CD14-positive monocyte (primary cell): ENCODE data around the gene PHC3. TPM values are rescaled to one million over a fixed set of nuclear protein-coding genes. Genes with fewer than 3 reads are reported as not detected.

Experiments
- DNase-seq, 3 donors: peaks; one replicate each; pipeline ENCODE4 v3.0.0-alpha.2; 2011 to 2022
- H2AFZ ChIP-seq: 2 replicates; pipeline ENCODE4 v1.6.0; 2012; ENCODE audit warnings: mild to moderate bottlenecking, low read depth, low read length, inconsistent platforms; ENCODE audit not compliant: insufficient read depth, poor library complexity, severe bottlenecking
- H3K27ac ChIP-seq, 2 donors: 1 replicate in 1 of 2; 2 replicates in 1 of 2; pipeline ENCODE4 v1.5.1; 2012 to 2013; ENCODE audit warnings: low read length in 2 of 2, control low read depth in 1 of 2, inconsistent platforms in 1 of 2, low read depth in 1 of 2, mild to moderate bottlenecking in 1 of 2
- H3K27me3 ChIP-seq, 2 donors: one replicate each; pipeline versions ENCODE4 v1.6.0 to v1.6.1; 2011 to 2013; ENCODE audit warnings: low read length in 2 of 2; ENCODE audit not compliant: control insufficient read depth in 2 of 2, insufficient read depth in 2 of 2
- H3K36me3 ChIP-seq, 2 donors: replicated peaks in 1 of 2; 1 replicate in 1 of 2; 2 replicates in 1 of 2; pipeline versions ENCODE4 v1.5.1 to v1.6.1; 2012 to 2013; ENCODE audit warnings: low read length in 2 of 2, control low read depth in 1 of 2, inconsistent platforms in 1 of 2, mild to moderate bottlenecking in 1 of 2; ENCODE audit not compliant: insufficient read depth in 2 of 2, control insufficient read depth in 1 of 2
- H3K4me1 ChIP-seq, 2 donors: 1 replicate in 1 of 2; 2 replicates in 1 of 2; pipeline versions ENCODE4 v1.5.1 to v1.6.1; 2012 to 2013; ENCODE audit warnings: low read length in 2 of 2, control low read depth in 1 of 2, inconsistent platforms in 1 of 2, mild to moderate bottlenecking in 1 of 2, moderate library complexity in 1 of 2; ENCODE audit not compliant: insufficient read depth in 2 of 2, control insufficient read depth in 1 of 2
- H3K4me2 ChIP-seq: replicated peaks from 2 replicates; pipeline ENCODE3; 2012; ENCODE audit warnings: low read length, moderate library complexity, mild to moderate bottlenecking; ENCODE audit not compliant: poor library complexity, severe bottlenecking; ENCODE audit errors: extremely low read depth
- H3K4me3 ChIP-seq, 3 experiments: fragments of 200-600 bp in 1 of 3; sonication (generic) in 1 of 3; replicated peaks in 1 of 3; 1 replicate in 2 of 3; 2 replicates in 1 of 3; pipeline ENCODE4 v1.5.1; 2011 to 2013; ENCODE audit warnings: low read length in 3 of 3, mild to moderate bottlenecking in 3 of 3, control low read depth in 2 of 3, low read depth in 2 of 3, inconsistent platforms in 1 of 3, moderate library complexity in 1 of 3
- H3K79me2 ChIP-seq: 2 replicates; pipeline ENCODE4 v1.6.0; 2012; ENCODE audit warnings: mild to moderate bottlenecking, control low read depth, inconsistent platforms, low read length, moderate library complexity; ENCODE audit not compliant: insufficient read depth
- H3K9ac ChIP-seq: 2 replicates; pipeline ENCODE4 v1.6.0; 2017; ENCODE audit warnings: low read length, mild to moderate bottlenecking; ENCODE audit not compliant: insufficient read depth, poor library complexity, severe bottlenecking
- H3K9me3 ChIP-seq, 2 donors: replicated peaks in 1 of 2; 1 replicate in 1 of 2; 2 replicates in 1 of 2; pipeline versions ENCODE4 v1.5.1 to v1.6.1; 2012 to 2013; ENCODE audit warnings: low read length in 2 of 2, control low read depth in 1 of 2; ENCODE audit not compliant: control insufficient read depth in 1 of 2, insufficient read depth in 1 of 2
- H4K20me1 ChIP-seq: 2 replicates; pipeline ENCODE4 v1.6.0; 2012; ENCODE audit warnings: mild to moderate bottlenecking, low read length, control low read depth, moderate library complexity; ENCODE audit not compliant: insufficient read depth
- H3K27ac Mint-ChIP-seq, 7 donors: one replicate each; pipeline ENCODE4 v1.8.0; 2020; ENCODE audit warnings: mild to moderate bottlenecking in 7 of 7, mixed read lengths in 7 of 7, moderate library complexity in 6 of 7, inconsistent platforms in 2 of 7
- H3K27me3 Mint-ChIP-seq, 3 donors: one replicate each; pipeline ENCODE4 v1.8.0; 2021 to 2022; ENCODE audit warnings: low read depth in 3 of 3, mild to moderate bottlenecking in 3 of 3, mixed read lengths in 3 of 3, moderate library complexity in 3 of 3, inconsistent platforms in 1 of 3
- H3K36me3 Mint-ChIP-seq, 2 donors: one replicate each; pipeline ENCODE4 v1.8.0; 2020; ENCODE audit warnings: mixed read lengths in 2 of 2, inconsistent platforms in 1 of 2, mild to moderate bottlenecking in 1 of 2
- H3K4me1 Mint-ChIP-seq: one replicate; pipeline ENCODE4 v1.8.0; 2020; ENCODE audit warnings: mild to moderate bottlenecking, mixed read lengths
- H3K4me3 Mint-ChIP-seq, 2 donors: one replicate each; pipeline ENCODE4 v1.8.0; 2020; ENCODE audit warnings: mild to moderate bottlenecking in 2 of 2, mixed read lengths in 2 of 2, moderate library complexity in 1 of 2
- H3K9me3 Mint-ChIP-seq, 7 donors: one replicate each; pipeline ENCODE4 v1.8.0; 2020 to 2022; ENCODE audit warnings: mixed read lengths in 7 of 7, mild to moderate bottlenecking in 6 of 7, moderate library complexity in 6 of 7, inconsistent platforms in 2 of 7
- CTCF ChIP-seq: fragments of 200-600 bp; IDR thresholded peaks from one replicate; pipeline ENCODE4 v1.8.0; 2022; ENCODE audit warnings: antibody characterized with exemption, mild to moderate bottlenecking
- WGBS: methylation state at CpG from one replicate; pipeline ENCODE4 v1.1.5; 2013; ENCODE audit warnings: missing lambda C conversion rate; ENCODE audit not compliant: insufficient coverage; 5-methylcytosine and 5-hydroxymethylcytosine counted together
- intact Hi-C, 2 donors: fragments of 100-400 bp; cut with micrococcal nuclease; formaldehyde crosslinking; loops; one replicate each; pipeline versions ENCODE4 v1.15.0 to v1.15.1; 2023
- polyA plus RNA-seq, 3 donors: library from polyadenylated mRNA; depleted of rRNA in 1 of 3; unstranded in 2 of 3; stranded (reverse) in 1 of 3; fragments of 300-500 nt in 2 of 3; fragments of >200 nt in 1 of 3; fragmentation: Illumina TruSeq in 2 of 3; gene quantifications; 1 replicate in 2 of 3; 2 replicates in 1 of 3; pipeline ENCODE4 v1.2.3, GENCODE V29; 2012 to 2021

Gene PHC3
- polyA plus RNA-seq, 3 donors: 7.5 to 26.1 (median 12.6) TPM

GRCh38 chr3:170179432-170179831 lies 2.1 kb downstream of the PHC3 start:
- no peaks in the 10 kb centered on the region for H3K9me3 Mint-ChIP-seq
- intact Hi-C loops: no loop called here
- H3K27ac Mint-ChIP-seq: peak overlapping the region; percentile 84 to 100 (median 98)
- Histone ChIP-seq H4K20me1 (peaks cover 22% of the 10 kb centered on the region), H3K4me2 (peak overlapping the region; percentile 77), H3K4me1 (peaks cover 18 to 24% of the 10 kb centered on the region in 2 donors), H3K27ac (peak overlapping the region in 1 of 2 donors; percentile 98), H3K27me3 (no peaks in the 10 kb centered on the region), H3K79me2 (peaks cover 71% of the 10 kb centered on the region), H3K4me3 (peak overlapping the region in 1 of 3 experiments; percentile 80), H3K9me3 (no peaks in the 10 kb centered on the region), H2AFZ (peak overlapping the region; percentile 29), H3K9ac (peak overlapping the region; percentile 98), H3K36me3 (peaks cover 39 to 43% of the 10 kb centered on the region in 2 donors)
- H3K4me1 Mint-ChIP-seq: peaks cover 23% of the 10 kb centered on the region
- no CpG with 5 or more reads among the region's 1 CpG for WGBS
- no peak for TF ChIP-seq CTCF
- H3K36me3 Mint-ChIP-seq: peaks cover 33 to 38% of the 10 kb centered on the region in 2 donors
- DNase-seq: peak in 1 of 3 donors; percentile 41
- H3K4me3 Mint-ChIP-seq: peak overlapping the region; percentile 93 to 97
- H3K27me3 Mint-ChIP-seq: no peaks in the 10 kb centered on the region

GRCh38 chr3:170178651-170179050 lies 2.9 kb downstream of the PHC3 start:
- Mint-ChIP-seq H3K36me3 (peaks cover 36 to 44% of the 10 kb centered on the region in 2 donors), H3K27ac (peak overlapping the region in 5 of 7 donors; percentile 5 to 69 (median 55)), H3K4me3 (no peak overlapping the region), H3K9me3 (no peaks in the 10 kb centered on the region), H3K4me1 (peaks cover 23% of the 10 kb centered on the region), H3K27me3 (no peaks in the 10 kb centered on the region)
- Histone ChIP-seq H3K9me3 (no peaks in the 10 kb centered on the region), H2AFZ (no peak overlapping the region), H3K27me3 (no peaks in the 10 kb centered on the region), H3K36me3 (peaks cover 47 to 49% of the 10 kb centered on the region in 2 donors), H3K79me2 (peaks cover 74% of the 10 kb centered on the region), H3K9ac (no peak overlapping the region), H3K27ac (peak overlapping the region in 1 of 2 donors; percentile 2), H3K4me3 (no peak overlapping the region), H3K4me1 (peaks cover 18 to 24% of the 10 kb centered on the region in 2 donors), H4K20me1 (peaks cover 27% of the 10 kb centered on the region), H3K4me2 (peak overlapping the region; percentile 77)
- no peak for TF ChIP-seq CTCF
- DNase-seq: no peak
- 10% methylated on average over 2 of the region's 3 CpGs for WGBS
- intact Hi-C loops: no loop called here
